ENCODE results near the gene NDFIP1. TPM values are rescaled to one million over a fixed set of nuclear protein-coding genes. Genes with fewer than 3 reads are reported as not detected.

Gene NDFIP1
- polyA plus RNA-seq, 1 donor (not counting 4 experiments of a cell fraction or from before 2014, with no cell fraction given), result 38.2 TPM

- Histone ChIP-seq H2AFZ (ENCODE audit: control insufficient read depth, low read length) (no peak overlapping the region), H3K36me3 (ENCODE audit: control insufficient read depth in 2 of 2, extremely low read depth in 1 of 2, insufficient read depth in 2 of 2, low read length in 2 of 2) (no peaks in the 10 kb centered on the region), H3K9me3 (ENCODE audit: control insufficient read depth, low read depth, low read length) (no peaks in the 10 kb centered on the region), H3K9ac (ENCODE audit: control insufficient read depth, extremely low read depth, insufficient read depth, low read length) (no peak overlapping the region), H3K4me3 (ENCODE audit: control insufficient read depth in 2 of 3, extremely low read depth in 1 of 3, insufficient read depth in 2 of 3, low read depth in 1 of 3, low read length in 3 of 3) (no peak overlapping the region), H3K4me1 (ENCODE audit: control insufficient read depth, extremely low read depth, insufficient read depth, low read length) (peaks cover 15% of the 10 kb centered on the region), H3K27me3 (ENCODE audit: control insufficient read depth, extremely low read depth, insufficient read depth, low read length) (no peaks in the 10 kb centered on the region), H4K20me1 (ENCODE audit: control insufficient read depth, extremely low read depth, insufficient read depth, low read length) (no peaks in the 10 kb centered on the region), H3K27ac (ENCODE audit: control insufficient read depth, insufficient read depth, low read length) (no peak overlapping the region), H3K79me2 (ENCODE audit: control insufficient read depth, insufficient read depth, low read length) (no peaks in the 10 kb centered on the region), H3K4me2 (ENCODE audit: control insufficient read depth, extremely low read depth, insufficient read depth, low read depth, low read length) (no peak overlapping the region), H3K9me1 (ENCODE audit: control insufficient read depth, extremely low read depth, insufficient read depth, low read length) (no peaks in the 10 kb centered on the region)
- no peak for TF ChIP-seq EZH2 (IDR thresholded peaks at IDR 0.05; ENCODE audit: low read length)
- DNase-seq (ENCODE audit: low read depth, low spot score), result no peak
- dilution Hi-C loops (cut with MboI; ENCODE audit: extremely low pct_ligation_motif_present, low sequenced_read_pairs), result no loop called here
- FAIRE-seq, result no peak
Measured at GRCh38 chr5:142176255-142176654, 67.7 kb downstream of the NDFIP1 start.

GRCh38 chr5:142178651-142179050, 70.1 kb downstream of the NDFIP1 start:
- Histone ChIP-seq H3K9me3 (ENCODE audit: control insufficient read depth, low read depth, low read length) (no peaks in the 10 kb centered on the region), H3K4me3 (ENCODE audit: control insufficient read depth in 2 of 3, extremely low read depth in 1 of 3, insufficient read depth in 2 of 3, low read depth in 1 of 3, low read length in 3 of 3) (no peak overlapping the region), H3K27me3 (ENCODE audit: control insufficient read depth, extremely low read depth, insufficient read depth, low read length) (no peaks in the 10 kb centered on the region), H3K9me1 (ENCODE audit: control insufficient read depth, extremely low read depth, insufficient read depth, low read length) (no peaks in the 10 kb centered on the region), H4K20me1 (ENCODE audit: control insufficient read depth, extremely low read depth, insufficient read depth, low read length) (no peaks in the 10 kb centered on the region), H3K79me2 (ENCODE audit: control insufficient read depth, insufficient read depth, low read length) (no peaks in the 10 kb centered on the region), H3K9ac (ENCODE audit: control insufficient read depth, extremely low read depth, insufficient read depth, low read length) (no peak overlapping the region), H3K4me1 (ENCODE audit: control insufficient read depth, extremely low read depth, insufficient read depth, low read length) (peaks cover 9% of the 10 kb centered on the region), H3K4me2 (ENCODE audit: control insufficient read depth, extremely low read depth, insufficient read depth, low read depth, low read length) (no peak overlapping the region), H3K27ac (ENCODE audit: control insufficient read depth, insufficient read depth, low read length) (no peak overlapping the region), H3K36me3 (ENCODE audit: control insufficient read depth in 2 of 2, extremely low read depth in 1 of 2, insufficient read depth in 2 of 2, low read length in 2 of 2) (no peaks in the 10 kb centered on the region), H2AFZ (ENCODE audit: control insufficient read depth, low read length) (no peak overlapping the region)
- dilution Hi-C loops (cut with MboI; ENCODE audit: extremely low pct_ligation_motif_present, low sequenced_read_pairs), result no loop called here
- FAIRE-seq, result no peak
- no peak for DNase-seq (ENCODE audit: low read depth, low spot score)
- TF ChIP-seq, protein P1, sequence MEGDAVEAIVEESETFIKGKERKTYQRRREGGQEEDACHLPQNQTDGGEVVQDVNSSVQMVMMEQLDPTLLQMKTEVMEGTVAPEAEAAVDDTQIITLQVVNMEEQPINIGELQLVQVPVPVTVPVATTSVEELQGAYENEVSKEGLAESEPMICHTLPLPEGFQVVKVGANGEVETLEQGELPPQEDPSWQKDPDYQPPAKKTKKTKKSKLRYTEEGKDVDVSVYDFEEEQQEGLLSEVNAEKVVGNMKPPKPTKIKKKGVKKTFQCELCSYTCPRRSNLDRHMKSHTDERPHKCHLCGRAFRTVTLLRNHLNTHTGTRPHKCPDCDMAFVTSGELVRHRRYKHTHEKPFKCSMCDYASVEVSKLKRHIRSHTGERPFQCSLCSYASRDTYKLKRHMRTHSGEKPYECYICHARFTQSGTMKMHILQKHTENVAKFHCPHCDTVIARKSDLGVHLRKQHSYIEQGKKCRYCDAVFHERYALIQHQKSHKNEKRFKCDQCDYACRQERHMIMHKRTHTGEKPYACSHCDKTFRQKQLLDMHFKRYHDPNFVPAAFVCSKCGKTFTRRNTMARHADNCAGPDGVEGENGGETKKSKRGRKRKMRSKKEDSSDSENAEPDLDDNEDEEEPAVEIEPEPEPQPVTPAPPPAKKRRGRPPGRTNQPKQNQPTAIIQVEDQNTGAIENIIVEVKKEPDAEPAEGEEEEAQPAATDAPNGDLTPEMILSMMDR (optimal IDR thresholded peaks at IDR 0.05 in 1 of 3, IDR thresholded peaks at IDR 0.05 in 1 of 3, conservative IDR thresholded peaks at IDR 0.05 in 1 of 3; ENCODE audit: extremely low read depth in 1 of 3, insufficient read depth in 2 of 3, low read length in 3 of 3), result no peak
- no peak for TF ChIP-seq EZH2 (IDR thresholded peaks at IDR 0.05; ENCODE audit: low read length)

DNA sequence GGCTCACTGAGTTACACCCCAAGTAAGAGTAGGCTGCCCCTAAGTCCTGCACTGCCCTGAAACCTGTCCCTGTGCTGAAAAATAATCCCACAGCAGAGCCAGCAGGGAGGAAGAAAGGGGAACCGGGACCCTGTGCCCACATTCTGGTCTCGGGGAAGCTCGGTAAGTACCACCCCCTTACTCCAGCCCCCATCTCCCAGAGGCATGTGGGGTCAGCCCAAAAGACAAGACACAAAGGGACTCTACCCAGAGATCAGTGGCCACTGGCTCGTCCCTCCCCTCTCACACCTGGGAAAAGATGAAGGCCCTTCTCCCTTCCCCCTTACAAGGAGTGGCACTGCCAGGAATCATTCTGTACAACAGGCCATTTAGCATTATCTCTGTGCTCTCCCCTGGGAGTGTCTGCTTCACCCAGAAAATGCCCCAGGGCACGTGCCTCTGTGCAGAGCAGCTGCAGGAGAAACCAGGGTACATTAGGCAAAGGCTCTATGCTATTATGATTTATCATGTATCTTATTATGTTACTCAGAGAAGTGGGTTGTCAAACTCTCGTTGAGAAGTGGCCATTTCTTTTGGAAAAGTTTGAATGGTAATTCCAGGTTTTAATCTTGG, 71.3 kb downstream of the NDFIP1 start:
- peak; percentile 81 for FAIRE-seq
- Histone ChIP-seq H3K27ac (ENCODE audit: control insufficient read depth, insufficient read depth, low read length) (no peak overlapping the region), H3K4me2 (ENCODE audit: control insufficient read depth, extremely low read depth, insufficient read depth, low read depth, low read length) (no peak overlapping the region), H3K79me2 (ENCODE audit: control insufficient read depth, insufficient read depth, low read length) (no peaks in the 10 kb centered on the region), H3K9ac (ENCODE audit: control insufficient read depth, extremely low read depth, insufficient read depth, low read length) (no peak overlapping the region), H3K9me3 (ENCODE audit: control insufficient read depth, low read depth, low read length) (no peaks in the 10 kb centered on the region), H4K20me1 (ENCODE audit: control insufficient read depth, extremely low read depth, insufficient read depth, low read length) (no peaks in the 10 kb centered on the region), H3K36me3 (ENCODE audit: control insufficient read depth in 2 of 2, extremely low read depth in 1 of 2, insufficient read depth in 2 of 2, low read length in 2 of 2) (no peaks in the 10 kb centered on the region), H3K4me3 (ENCODE audit: control insufficient read depth in 2 of 3, extremely low read depth in 1 of 3, insufficient read depth in 2 of 3, low read depth in 1 of 3, low read length in 3 of 3) (no peak overlapping the region), H2AFZ (ENCODE audit: control insufficient read depth, low read length) (no peak overlapping the region), H3K4me1 (ENCODE audit: control insufficient read depth, extremely low read depth, insufficient read depth, low read length) (peaks cover 9% of the 10 kb centered on the region), H3K27me3 (ENCODE audit: control insufficient read depth, extremely low read depth, insufficient read depth, low read length) (no peaks in the 10 kb centered on the region), H3K9me1 (ENCODE audit: control insufficient read depth, extremely low read depth, insufficient read depth, low read length) (no peaks in the 10 kb centered on the region)
- dilution Hi-C loops (cut with MboI; ENCODE audit: extremely low pct_ligation_motif_present, low sequenced_read_pairs), result no loop called here
- no peak for DNase-seq (ENCODE audit: low read depth, low spot score)
- TF ChIP-seq EZH2 (IDR thresholded peaks at IDR 0.05; ENCODE audit: low read length), result no peak
- TF ChIP-seq, protein P1 (optimal IDR thresholded peaks at IDR 0.05 in 1 of 3, IDR thresholded peaks at IDR 0.05 in 1 of 3, conservative IDR thresholded peaks at IDR 0.05 in 1 of 3; ENCODE audit: extremely low read depth in 1 of 3, insufficient read depth in 2 of 3, low read length in 3 of 3), result no peak
